ACC112 (cell line): ENCODE data around the gene CATSPER3.
A peak's percentile ranks its signal among the peaks of the same experiment; 100 is the strongest.

ENCODE experiments used
- H2AFZ ChIP-seq: fragments of 200-600 bp; sonication (generic); one replicate; pipeline ENCODE4 v1.6.0; 2017; ENCODE audit warnings: antibody characterized with exemption, low read length; ENCODE audit not compliant: unreplicated experiment
- H3K27ac ChIP-seq: fragments of 200-600 bp; sonication (generic); 2 replicates; pipeline ENCODE4 v1.5.1; 2014; ENCODE audit warnings: low read depth, mild to moderate bottlenecking, antibody characterized with exemption, low read length, moderate library complexity
- H3K27me3 ChIP-seq: fragments of 200-600 bp; sonication (generic); 2 replicates; pipeline ENCODE4 v1.6.1; 2014; ENCODE audit warnings: mild to moderate bottlenecking, antibody characterized with exemption, low read length, moderate library complexity, mixed read lengths; ENCODE audit not compliant: insufficient read depth
- H3K36me3 ChIP-seq: fragments of 200-600 bp; sonication (generic); 2 replicates; pipeline ENCODE4 v1.6.1; 2016; ENCODE audit warnings: mild to moderate bottlenecking, antibody characterized with exemption, low read length, moderate library complexity, mixed read lengths; ENCODE audit not compliant: insufficient read depth
- H3K4me1 ChIP-seq: fragments of 200-600 bp; sonication (generic); one replicate; pipeline ENCODE4 v1.6.1; 2016; ENCODE audit warnings: low read length, mixed read lengths; ENCODE audit not compliant: insufficient read depth, unreplicated experiment, control insufficient read depth
- H3K4me3 ChIP-seq: fragments of 200-600 bp; sonication (generic); 2 replicates; pipeline ENCODE4 v1.5.1; 2014; ENCODE audit warnings: mild to moderate bottlenecking, low read depth, low read length
- H3K79me2 ChIP-seq: fragments of 200-600 bp; sonication (generic); one replicate; pipeline ENCODE4 v1.6.0; 2016; ENCODE audit warnings: low read length; ENCODE audit not compliant: control insufficient read depth, unreplicated experiment, insufficient read depth

CATSPER3 gene

DNA sequence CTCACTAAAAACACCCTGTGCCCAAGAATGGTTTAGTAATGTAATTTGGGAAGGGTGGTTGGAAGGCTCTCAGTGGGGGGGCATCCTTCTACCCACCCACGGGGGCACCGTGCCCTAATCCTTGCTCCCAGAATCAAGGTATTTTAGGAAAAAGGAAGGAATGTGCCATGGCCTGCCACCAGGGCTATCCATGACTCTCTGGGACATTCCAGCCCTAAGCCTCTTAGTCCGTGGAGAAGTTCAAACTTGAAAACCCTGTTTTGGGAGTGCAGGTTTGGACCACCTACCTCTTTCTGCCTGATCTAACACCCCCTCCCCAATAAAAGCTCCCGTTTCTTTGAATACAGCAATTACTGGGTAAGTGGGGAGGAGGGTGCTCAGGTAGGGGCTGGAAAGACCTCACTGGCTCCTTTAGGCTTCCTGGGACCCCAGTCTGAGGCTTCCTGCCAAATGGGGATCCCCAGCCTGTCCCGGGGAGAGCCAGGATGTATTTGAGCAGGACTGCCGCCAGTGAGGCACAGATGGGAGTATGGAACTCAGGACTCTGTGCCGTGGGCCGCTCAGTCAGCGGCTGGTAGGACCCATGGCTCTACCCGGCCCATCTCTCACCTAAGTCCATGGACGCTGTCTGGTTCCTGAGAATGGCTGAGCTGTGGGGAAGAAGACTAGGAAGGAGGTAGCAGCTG, 70.0 kb downstream of the CATSPER3 start:
- peaks cover 9% of the 10 kb centered on the region for H3K79me2 ChIP-seq
- peaks cover 55% of the 10 kb centered on the region for H3K27me3 ChIP-seq
- no peaks in the 10 kb centered on the region for H3K36me3 ChIP-seq
- H3K4me3 ChIP-seq: no peak overlapping the region
- no peaks in the 10 kb centered on the region for H3K4me1 ChIP-seq
- H3K27ac ChIP-seq: no peak overlapping the region
- H2AFZ ChIP-seq: no peak overlapping the region

DNA sequence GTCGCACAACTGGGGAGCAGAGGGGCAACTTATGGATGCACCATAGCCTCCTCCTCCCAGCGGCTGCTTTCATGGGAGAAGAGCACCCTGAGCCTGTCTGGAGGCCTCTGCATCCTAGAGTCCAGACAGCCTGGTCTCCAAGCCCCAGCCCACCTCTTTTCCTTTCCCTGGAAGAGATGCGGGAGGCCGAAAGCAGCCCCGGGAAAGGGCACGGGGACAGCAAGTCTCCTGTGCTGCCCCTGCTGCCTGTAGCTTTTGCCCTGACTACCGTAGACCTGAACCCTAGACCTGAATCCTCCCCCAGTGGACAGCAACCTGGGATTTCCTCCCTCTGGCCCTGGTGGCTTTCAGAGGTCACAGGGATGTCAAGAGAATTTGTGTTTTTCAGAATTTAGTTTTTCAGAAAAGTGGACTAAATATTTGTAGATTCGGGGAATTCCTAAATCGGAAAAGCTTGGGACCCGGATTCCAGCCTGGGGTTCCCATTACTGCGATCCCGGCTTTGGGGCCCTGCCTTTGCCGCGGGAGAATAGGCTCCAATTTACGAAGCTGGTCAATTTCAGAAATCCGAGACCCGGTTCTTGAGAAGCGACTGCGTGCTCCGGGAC, 70.6 kb downstream of the CATSPER3 start:
- peaks cover 61% of the 10 kb centered on the region for H3K27me3 ChIP-seq

DNA sequence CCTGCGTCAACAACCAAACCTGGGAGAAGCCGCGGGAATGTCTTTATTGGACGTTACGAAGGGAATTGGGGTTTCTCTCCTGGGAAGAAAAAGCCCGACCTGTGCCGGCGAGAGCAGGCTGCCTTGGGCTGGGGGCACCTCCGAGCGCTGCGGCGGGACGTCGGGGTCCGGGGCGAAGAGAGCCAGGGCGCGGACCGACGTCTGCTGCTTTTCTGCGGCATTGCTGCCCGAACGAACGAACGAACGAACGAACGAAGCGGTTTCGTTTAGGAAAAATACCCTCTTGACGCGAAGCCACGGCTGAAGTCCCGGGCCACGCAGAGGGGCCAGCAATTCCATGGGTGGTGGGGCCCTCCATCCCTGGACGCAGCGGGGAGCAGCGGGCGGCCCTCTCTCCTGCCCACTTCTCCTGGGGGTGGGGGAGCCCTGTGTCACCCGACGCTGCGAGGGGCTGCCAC, 71.1 kb downstream of the CATSPER3 start:
- H3K4me1 ChIP-seq: no peaks in the 10 kb centered on the region
- H3K79me2 ChIP-seq: no peaks in the 10 kb centered on the region
- H3K36me3 ChIP-seq: no peaks in the 10 kb centered on the region
- no peak overlapping the region for H2AFZ ChIP-seq
- peak overlapping the region; percentile 69 for H3K4me3 ChIP-seq
- H3K27ac ChIP-seq: no peak overlapping the region
- peaks cover 63% of the 10 kb centered on the region for H3K27me3 ChIP-seq

More for the DNA sequence above, 70.6 kb downstream of the CATSPER3 start:
- H3K4me3 ChIP-seq: no peak overlapping the region
- no peak overlapping the region for H2AFZ ChIP-seq
- no peaks in the 10 kb centered on the region for H3K36me3 ChIP-seq
- H3K27ac ChIP-seq: no peak overlapping the region
- H3K4me1 ChIP-seq: no peaks in the 10 kb centered on the region
- H3K79me2 ChIP-seq: peaks cover 4% of the 10 kb centered on the region

DNA sequence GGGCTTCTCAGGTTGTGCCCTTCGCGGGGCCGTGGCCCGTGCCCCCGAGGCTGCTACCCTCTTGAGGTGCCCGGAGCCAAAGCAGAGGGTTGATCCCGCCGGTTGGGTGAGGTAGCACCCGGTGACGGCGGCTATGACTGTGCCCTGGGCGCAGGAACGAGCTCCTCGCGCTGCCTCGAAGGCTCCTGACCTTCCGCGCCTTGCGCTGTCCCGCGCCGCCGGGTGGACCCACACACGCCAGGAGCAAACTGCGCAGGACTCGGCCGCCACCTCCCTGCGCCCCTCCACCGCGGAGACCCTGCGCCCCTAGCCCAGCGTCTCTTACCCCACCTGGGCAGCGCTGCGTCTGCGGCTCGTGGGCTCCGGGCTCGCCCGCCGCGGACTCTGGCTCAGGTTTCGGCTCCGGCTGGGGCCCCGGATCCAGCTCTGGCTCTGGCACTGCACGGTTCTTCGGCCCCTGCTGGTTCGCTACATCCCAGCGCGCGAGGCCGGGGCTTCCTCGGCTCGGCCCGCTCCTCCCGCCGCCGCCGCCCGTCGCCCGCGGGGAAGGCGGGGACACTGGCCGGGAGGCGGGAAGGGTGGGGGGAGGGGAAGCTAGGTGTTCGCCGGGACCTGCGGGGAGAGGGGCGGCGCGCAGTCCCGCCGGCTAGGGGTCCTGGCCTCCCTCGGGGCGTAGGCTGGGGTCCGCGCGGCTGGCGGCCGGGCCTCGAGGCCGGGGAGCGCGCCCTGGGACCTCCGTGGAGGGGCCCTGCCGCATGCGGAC, 71.7 kb downstream of the CATSPER3 start:
- peak overlapping the region; percentile 69 for H3K4me3 ChIP-seq
- H3K27me3 ChIP-seq: peaks cover 66% of the 10 kb centered on the region
- no peaks in the 10 kb centered on the region for H3K79me2 ChIP-seq
- no peaks in the 10 kb centered on the region for H3K36me3 ChIP-seq
- no peak overlapping the region for H2AFZ ChIP-seq
- no peak overlapping the region for H3K27ac ChIP-seq
- H3K4me1 ChIP-seq: no peaks in the 10 kb centered on the region

DNA sequence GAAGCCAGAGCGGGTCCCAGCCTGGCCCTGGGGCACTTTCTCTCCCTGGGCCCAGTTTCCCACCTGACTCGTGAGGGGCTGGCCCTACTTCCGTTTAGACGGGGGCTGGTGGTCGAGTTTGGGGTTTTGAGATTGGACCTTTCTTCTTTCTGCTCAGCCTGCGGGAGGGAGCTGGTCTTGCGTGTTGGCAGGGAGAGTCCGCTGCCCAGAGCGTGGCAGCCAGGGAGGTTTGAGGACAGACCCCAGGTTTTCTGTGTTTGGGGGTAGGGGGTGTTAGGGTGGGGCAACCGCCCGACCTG, 72.3 kb downstream of the CATSPER3 start:
- Histone ChIP-seq H2AFZ (no peak overlapping the region), H3K36me3 (no peaks in the 10 kb centered on the region), H3K27me3 (peaks cover 66% of the 10 kb centered on the region), H3K27ac (no peak overlapping the region), H3K4me3 (peak overlapping the region; percentile 69; the same call in 1 of the 2 replicates), H3K79me2 (no peaks in the 10 kb centered on the region), H3K4me1 (no peaks in the 10 kb centered on the region)

DNA sequence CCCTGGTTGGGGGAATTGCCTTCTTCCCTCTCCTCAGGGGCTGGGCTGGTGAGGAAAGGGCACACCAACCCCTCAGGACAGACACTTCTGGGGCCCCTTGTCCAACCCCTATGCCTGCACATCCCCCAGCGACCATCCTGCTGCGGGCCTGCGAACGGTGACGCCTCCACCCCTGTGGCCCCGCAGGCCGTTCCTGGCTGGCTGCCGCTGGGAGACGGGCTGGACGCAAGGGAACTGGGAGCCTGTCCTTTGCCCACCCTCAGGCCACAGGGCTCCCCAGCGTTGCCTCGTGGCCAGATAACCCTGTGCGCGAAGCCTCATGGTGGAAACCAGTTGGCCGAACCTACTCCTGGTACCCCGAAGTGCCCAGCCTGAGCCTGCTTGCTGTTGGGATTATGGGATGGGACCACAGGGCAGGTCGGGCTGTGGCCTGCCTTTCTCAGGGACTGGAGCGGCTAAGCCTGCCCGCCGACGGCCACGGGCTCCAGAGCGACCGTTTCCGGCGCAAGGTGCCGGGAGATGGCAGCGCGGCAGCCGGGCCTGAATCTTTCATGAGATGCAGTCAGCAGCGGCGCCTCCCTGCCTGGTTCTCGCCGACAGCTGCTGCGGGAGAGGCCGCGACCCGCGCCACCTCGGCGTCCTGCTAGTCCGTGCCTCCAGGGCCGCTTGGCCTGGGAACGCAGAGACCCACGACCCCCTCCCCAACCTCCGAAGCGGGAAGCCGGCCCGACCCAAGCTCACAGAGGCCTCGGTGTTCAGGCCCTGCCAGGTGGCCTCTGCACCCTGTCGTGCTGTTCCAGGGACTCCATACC, 72.8 kb downstream of the CATSPER3 start:
- H3K4me1 ChIP-seq: no peaks in the 10 kb centered on the region
- no peak overlapping the region for H3K4me3 ChIP-seq
- H3K36me3 ChIP-seq: no peaks in the 10 kb centered on the region
- H3K27ac ChIP-seq: no peak overlapping the region
- H3K27me3 ChIP-seq: peaks cover 68% of the 10 kb centered on the region
- H3K79me2 ChIP-seq: no peaks in the 10 kb centered on the region
- H2AFZ ChIP-seq: no peak overlapping the region

DNA sequence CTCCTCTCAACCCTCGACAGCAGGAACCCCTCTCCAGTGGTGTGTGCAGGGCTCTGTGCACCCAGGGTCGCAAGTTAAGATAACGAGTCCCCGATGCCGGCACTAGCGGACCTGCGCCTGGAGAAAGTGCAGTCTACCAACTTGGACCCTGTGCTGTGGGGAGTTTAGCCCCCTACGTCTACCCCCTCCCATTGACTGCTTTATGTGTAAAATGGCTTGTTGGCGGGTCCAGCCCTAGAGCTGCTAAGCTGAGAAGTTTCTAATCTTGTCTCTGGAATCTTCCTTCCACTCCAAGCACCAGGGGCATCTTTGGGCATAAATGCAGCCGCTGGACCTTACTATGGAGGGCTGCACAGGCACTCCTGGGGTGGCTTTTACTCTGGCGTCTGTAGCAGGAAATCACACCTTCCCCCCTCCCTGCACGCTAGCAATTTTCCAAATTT, 73.5 kb downstream of the CATSPER3 start:
- Histone ChIP-seq H3K27ac (no peak overlapping the region), H3K4me3 (no peak overlapping the region), H3K36me3 (no peaks in the 10 kb centered on the region), H3K27me3 (peaks cover 74% of the 10 kb centered on the region), H2AFZ (no peak overlapping the region), H3K4me1 (no peaks in the 10 kb centered on the region), H3K79me2 (no peaks in the 10 kb centered on the region)

DNA sequence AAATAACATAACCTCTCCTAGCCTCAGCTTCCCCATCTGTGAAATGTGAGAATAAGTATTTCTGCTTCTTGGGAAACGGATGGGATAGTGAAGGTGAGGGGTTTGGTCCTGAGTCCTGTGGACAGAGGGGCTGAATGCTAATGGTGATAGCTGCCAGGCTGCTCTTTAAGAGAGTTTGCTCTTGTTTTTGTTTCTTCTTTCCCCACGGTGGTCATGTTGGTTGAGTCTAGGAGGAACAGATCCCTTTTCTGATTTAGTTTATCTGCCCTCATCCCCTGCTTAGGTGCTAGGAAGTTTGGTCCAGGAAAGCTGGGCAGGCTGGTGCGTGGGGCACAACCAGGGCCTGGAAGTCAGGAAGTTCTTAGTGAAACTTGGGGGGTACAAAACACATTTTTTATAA, 74.0 kb downstream of the CATSPER3 start:
- Histone ChIP-seq H3K27ac (no peak overlapping the region), H3K27me3 (peaks cover 80% of the 10 kb centered on the region), H3K4me1 (no peaks in the 10 kb centered on the region), H3K4me3 (no peak overlapping the region), H3K36me3 (no peaks in the 10 kb centered on the region), H2AFZ (no peak overlapping the region), H3K79me2 (no peaks in the 10 kb centered on the region)

DNA sequence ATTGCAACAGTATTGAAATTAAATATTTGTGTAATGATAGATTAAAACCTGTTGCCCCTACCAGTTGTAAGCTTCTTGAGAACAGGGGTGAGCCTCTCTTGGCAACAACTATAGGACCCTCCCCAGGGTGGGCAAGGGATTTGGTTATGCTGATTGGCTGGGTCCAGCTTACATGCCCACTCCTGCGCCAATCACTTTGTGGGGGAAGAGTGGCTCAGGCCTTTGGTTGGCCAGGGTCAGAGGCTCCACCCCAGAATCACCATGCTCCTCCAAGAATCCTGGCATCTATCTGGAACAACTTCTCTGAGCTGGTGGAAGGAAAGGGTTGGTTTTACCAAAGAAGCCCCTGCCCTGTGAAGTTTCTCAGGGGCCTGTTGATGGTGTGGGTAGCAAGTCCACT, 74.9 kb downstream of the CATSPER3 start:
- no peak overlapping the region for H2AFZ ChIP-seq
- H3K27ac ChIP-seq: no peak overlapping the region
- H3K4me3 ChIP-seq: no peak overlapping the region
- peaks cover 73% of the 10 kb centered on the region for H3K27me3 ChIP-seq
- no peaks in the 10 kb centered on the region for H3K4me1 ChIP-seq
- H3K36me3 ChIP-seq: no peaks in the 10 kb centered on the region
- H3K79me2 ChIP-seq: no peaks in the 10 kb centered on the region

DNA sequence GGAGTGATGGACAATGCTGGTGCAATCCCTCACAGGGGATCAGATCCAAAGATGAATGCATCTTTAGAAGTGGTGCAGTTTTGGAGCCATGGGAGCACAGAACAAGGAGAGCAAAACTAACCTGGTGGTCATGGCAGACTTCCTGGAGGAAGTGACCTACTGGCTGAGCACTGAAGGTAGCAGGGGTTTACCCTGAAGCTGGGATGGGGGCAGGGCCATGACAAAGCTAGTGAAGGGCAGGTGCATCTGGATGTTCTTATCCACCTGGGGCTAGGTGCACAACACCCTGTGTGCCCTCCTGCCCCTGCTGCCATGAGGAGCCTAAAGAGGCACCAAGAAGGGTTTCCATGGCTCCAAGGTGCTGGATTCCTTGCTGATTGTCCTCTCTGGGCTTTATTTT, 77.8 kb downstream of the CATSPER3 start:
- Histone ChIP-seq H3K4me1 (no peaks in the 10 kb centered on the region), H2AFZ (no peak overlapping the region), H3K36me3 (no peaks in the 10 kb centered on the region), H3K4me3 (no peak overlapping the region), H3K27ac (no peak overlapping the region), H3K79me2 (no peaks in the 10 kb centered on the region), H3K27me3 (peaks cover 63% of the 10 kb centered on the region)
